Measurements from ENCODE around the gene PAPSS2. TPM values are rescaled to one million over a fixed set of nuclear protein-coding genes. Genes with fewer than 3 reads are reported as not detected.

PAPSS2 gene
- polyA plus RNA-seq, 1 experiment: 51.4 TPM

GRCh38 chr10:87660484-87661133, 931 bp downstream of the PAPSS2 start:
- ChIA-PET CTCF (no interaction called here), POLR2A (no interaction called here)
- H3K9me3 ChIP-seq (ENCODE audit: control insufficient read depth, insufficient read depth, low read length): no peaks in the 10 kb centered on the region; the same call in 1 of the 2 replicates
- no peaks in the 10 kb centered on the region for H3K27me3 ChIP-seq (ENCODE audit: control insufficient read depth, insufficient read depth, low read length)
- H3K4me3 ChIP-seq (ENCODE audit: low read depth, low read length): peak overlapping the region; percentile 83
- peak overlapping the region; percentile 65 for H3K27ac ChIP-seq (ENCODE audit: low read depth, low read length)
- no peak for TF ChIP-seq CTCF (IDR thresholded peaks at IDR 0.05; ENCODE audit: low read depth, low read length)
- DNase-seq (ENCODE audit: low read depth, low spot score): no peak

GRCh38 chr10:87661861-87662785, 2.4 kb downstream of the PAPSS2 start:
- H3K27ac ChIP-seq (ENCODE audit: low read depth, low read length): no peak overlapping the region

GRCh38 chr10:87664276-87664701, 4.6 kb downstream of the PAPSS2 start:
- POLR2A ChIA-PET: no interaction called here
- Histone ChIP-seq H3K9me3 (ENCODE audit: control insufficient read depth, insufficient read depth, low read length) (no peaks in the 10 kb centered on the region; the same call in 1 of the 2 replicates), H3K27ac (ENCODE audit: low read depth, low read length) (no peak overlapping the region), H3K4me3 (ENCODE audit: low read depth, low read length) (no peak overlapping the region), H3K27me3 (ENCODE audit: control insufficient read depth, insufficient read depth, low read length) (no peaks in the 10 kb centered on the region)
- DNase-seq (ENCODE audit: low read depth, low spot score): no peak
- CTCF ChIA-PET: no interaction called here
- TF ChIP-seq CTCF (IDR thresholded peaks at IDR 0.05; ENCODE audit: low read depth, low read length): no peak

More at GRCh38 chr10:87661861-87662785, 2.4 kb downstream of the PAPSS2 start:
- TF ChIP-seq CTCF (IDR thresholded peaks at IDR 0.05; ENCODE audit: low read depth, low read length): no peak
- DNase-seq (ENCODE audit: low read depth, low spot score): no peak
- no peaks in the 10 kb centered on the region for H3K27me3 ChIP-seq (ENCODE audit: control insufficient read depth, insufficient read depth, low read length)
- POLR2A ChIA-PET: no interaction called here
- CTCF ChIA-PET: interaction anchor here (0.8 to 1.4 kb wide), 3 partner anchors 9 to 110 kb away, joined by 3 to 5 read pairs (median 4); no protein-coding TSS in a partner anchor
- no peaks in the 10 kb centered on the region; the same call in 1 of the 2 replicates for H3K9me3 ChIP-seq (ENCODE audit: control insufficient read depth, insufficient read depth, low read length)
- peak overlapping the region; percentile 5; the same call in 1 of the 2 replicates for H3K4me3 ChIP-seq (ENCODE audit: low read depth, low read length)

DNA sequence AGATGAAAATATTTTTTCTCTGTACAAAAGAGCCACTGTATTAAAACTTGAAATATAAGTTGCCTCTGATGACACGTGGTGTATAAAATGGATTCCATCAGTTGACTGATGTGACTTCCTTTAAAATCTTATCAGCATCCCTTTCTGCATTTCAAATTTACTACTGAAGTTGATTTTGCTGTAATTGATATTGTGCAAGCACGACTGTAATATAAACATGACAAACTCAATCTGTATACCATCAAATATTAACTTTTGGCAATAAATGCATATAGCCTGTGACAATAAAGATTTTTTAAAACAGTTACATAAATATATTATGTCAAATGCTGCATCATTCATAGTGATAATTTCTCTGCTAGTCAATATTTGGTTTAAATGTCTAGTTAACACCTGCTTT, 7.8 kb downstream of the PAPSS2 start:
- no peak overlapping the region for H3K4me3 ChIP-seq (ENCODE audit: low read depth, low read length)
- no peak overlapping the region for H3K27ac ChIP-seq (ENCODE audit: low read depth, low read length)
- TF ChIP-seq CTCF (IDR thresholded peaks at IDR 0.05; ENCODE audit: low read depth, low read length): no peak
- H3K9me3 ChIP-seq (ENCODE audit: control insufficient read depth, insufficient read depth, low read length): no peaks in the 10 kb centered on the region
- ChIA-PET CTCF (no interaction called here), POLR2A (no interaction called here)
- no peaks in the 10 kb centered on the region for H3K27me3 ChIP-seq (ENCODE audit: control insufficient read depth, insufficient read depth, low read length)
- no peak for DNase-seq (ENCODE audit: low read depth, low spot score)
